Measurements from ENCODE around the gene FRAS1.

GRCh38 chr4:78355306-78355705 is 298.2 kb downstream of the FRAS1 start:
- TF ChIP-seq CTCF (conservative IDR thresholded peaks at IDR 0.05; ENCODE audit: low read depth, low read length) (no peak), EZH2 (IDR thresholded peaks at IDR 0.05; ENCODE audit: low read length, unreplicated experiment) (no peak), EZH2phosphoT487 (IDR thresholded peaks at IDR 0.05; ENCODE audit: borderline replicate concordance, low read length) (no peak)

Data from PC-3 (cell line).